ENCODE measurements around the gene TRIM62. TPM values are rescaled to one million over a fixed set of nuclear protein-coding genes. Genes with fewer than 3 reads are reported as not detected.

The TRIM62 gene
- total RNA-seq, 1 donor from 2014 or later, result 10.8 TPM

GRCh38 chr1:33148615-33149014 lies 33.2 kb downstream of the TRIM62 start:
- Mint-ChIP-seq H3K27ac (ENCODE audit: unreplicated experiment) (no peak overlapping the region), H3K36me3 (ENCODE audit: low read depth, unreplicated experiment) (peaks cover 5% of the 10 kb centered on the region), H3K9me3 (ENCODE audit: unreplicated experiment) (no peaks in the 10 kb centered on the region), H3K4me1 (ENCODE audit: unreplicated experiment) (peaks cover 8% of the 10 kb centered on the region), H3K27me3 (ENCODE audit: unreplicated experiment) (peaks cover 12% of the 10 kb centered on the region), H3K4me3 (ENCODE audit: unreplicated experiment) (no peak overlapping the region)
- TF ChIP-seq CTCF (IDR thresholded peaks at IDR 0.05; ENCODE audit: unreplicated experiment), result no peak
- DNase-seq (ENCODE audit: low spot score), result no peak

GRCh38 chr1:33147997-33148314 lies 33.9 kb downstream of the TRIM62 start:
- H3K27me3 Mint-ChIP-seq (ENCODE audit: unreplicated experiment), result peaks cover 12% of the 10 kb centered on the region
- TF ChIP-seq CTCF (IDR thresholded peaks at IDR 0.05; ENCODE audit: unreplicated experiment), result peak; percentile 27
- no peaks in the 10 kb centered on the region for H3K9me3 Mint-ChIP-seq (ENCODE audit: unreplicated experiment)
- H3K4me3 Mint-ChIP-seq (ENCODE audit: unreplicated experiment), result no peak overlapping the region
- peaks cover 4% of the 10 kb centered on the region for H3K4me1 Mint-ChIP-seq (ENCODE audit: unreplicated experiment)
- DNase-seq (ENCODE audit: low spot score), result no peak
- H3K27ac Mint-ChIP-seq (ENCODE audit: unreplicated experiment), result no peak overlapping the region
- H3K36me3 Mint-ChIP-seq (ENCODE audit: low read depth, unreplicated experiment), result peaks cover 5% of the 10 kb centered on the region

- DNase-seq (ENCODE audit: low spot score), result no peak
- peaks cover 9% of the 10 kb centered on the region for H3K27me3 Mint-ChIP-seq (ENCODE audit: unreplicated experiment)
- no peak for TF ChIP-seq CTCF (IDR thresholded peaks at IDR 0.05; ENCODE audit: unreplicated experiment)
- H3K9me3 Mint-ChIP-seq (ENCODE audit: unreplicated experiment), result no peaks in the 10 kb centered on the region
- H3K4me3 Mint-ChIP-seq (ENCODE audit: unreplicated experiment), result no peak overlapping the region
- peaks cover under 1% of the 10 kb centered on the region for H3K4me1 Mint-ChIP-seq (ENCODE audit: unreplicated experiment)
- H3K27ac Mint-ChIP-seq (ENCODE audit: unreplicated experiment), result no peak overlapping the region
- H3K36me3 Mint-ChIP-seq (ENCODE audit: low read depth, unreplicated experiment), result peaks cover 5% of the 10 kb centered on the region
Observed at GRCh38 chr1:33147275-33147996, 34.4 kb downstream of the TRIM62 start.

- Mint-ChIP-seq H3K4me3 (ENCODE audit: unreplicated experiment) (no peak overlapping the region), H3K4me1 (ENCODE audit: unreplicated experiment) (peaks cover 5% of the 10 kb centered on the region), H3K9me3 (ENCODE audit: unreplicated experiment) (no peaks in the 10 kb centered on the region), H3K36me3 (ENCODE audit: low read depth, unreplicated experiment) (peaks cover 5% of the 10 kb centered on the region), H3K27me3 (ENCODE audit: unreplicated experiment) (peaks cover 14% of the 10 kb centered on the region), H3K27ac (ENCODE audit: unreplicated experiment) (no peak overlapping the region)
- no peak for TF ChIP-seq CTCF (IDR thresholded peaks at IDR 0.05; ENCODE audit: unreplicated experiment)
- no peak for DNase-seq (ENCODE audit: low spot score)
Observed at GRCh38 chr1:33146003-33146402, 35.8 kb downstream of the TRIM62 start.

GRCh38 chr1:33143698-33144097 lies 38.1 kb downstream of the TRIM62 start:
- TF ChIP-seq CTCF (IDR thresholded peaks at IDR 0.05; ENCODE audit: unreplicated experiment), result no peak
- peaks cover 5% of the 10 kb centered on the region for H3K36me3 Mint-ChIP-seq (ENCODE audit: low read depth, unreplicated experiment)
- no peak overlapping the region for H3K4me3 Mint-ChIP-seq (ENCODE audit: unreplicated experiment)
- H3K4me1 Mint-ChIP-seq (ENCODE audit: unreplicated experiment), result peaks cover 7% of the 10 kb centered on the region
- no peak overlapping the region for H3K27ac Mint-ChIP-seq (ENCODE audit: unreplicated experiment)
- H3K9me3 Mint-ChIP-seq (ENCODE audit: unreplicated experiment), result no peaks in the 10 kb centered on the region
- peaks cover 15% of the 10 kb centered on the region for H3K27me3 Mint-ChIP-seq (ENCODE audit: unreplicated experiment)
- DNase-seq (ENCODE audit: low spot score), result no peak

All from endothelial cell (in vitro differentiated cells).